Uterus (tissue), 4 donors: ENCODE data around the gene PIP5K1C. TPM values are rescaled to one million over a fixed set of nuclear protein-coding genes. Genes with fewer than 3 reads are reported as not detected.

Experiments used
- DNase-seq, 2 donors: peaks; one replicate each; pipeline ENCODE4 v3.0.0-alpha.2; 2019 to 2020
- H3K27ac ChIP-seq, 2 donors: fragments of 200-600 bp; sonication (generic); 1 replicate in 1 of 2; 2 replicates in 1 of 2; pipeline ENCODE4 v1.5.1; 2016 to 2018
- H3K27me3 ChIP-seq, 2 donors: fragments of 200-600 bp; sonication (generic); one replicate each; pipeline ENCODE4 v1.5.1; 2018 to 2019; ENCODE audit warnings: control low read depth in 1 of 2
- H3K36me3 ChIP-seq, 2 donors: fragments of 200-600 bp; sonication (generic); one replicate each; pipeline ENCODE4 v1.5.1; 2019; ENCODE audit warnings: control low read depth in 1 of 2
- H3K4me1 ChIP-seq, 2 donors: fragments of 200-600 bp; sonication (generic); one replicate each; pipeline ENCODE4 v1.5.1; 2018 to 2019; ENCODE audit warnings: control low read depth in 1 of 2
- H3K4me3 ChIP-seq, 2 donors: fragments of 200-600 bp; sonication (generic); 1 replicate in 1 of 2; 2 replicates in 1 of 2; pipeline ENCODE4 v1.5.1; 2018 to 2019; ENCODE audit warnings: mild to moderate bottlenecking in 1 of 2
- H3K9me3 ChIP-seq, 2 donors: fragments of 200-600 bp; sonication (generic); one replicate each; pipeline ENCODE4 v1.5.1; 2019; ENCODE audit warnings: control low read depth in 1 of 2
- POLR2A ChIP-seq, 2 donors: fragments of 450-650 bp; IDR thresholded peaks; one replicate each; pipeline ENCODE4 v1.6.1; 2016; ENCODE audit warnings: antibody characterized with exemption in 2 of 2, mild to moderate bottlenecking in 1 of 2, moderate library complexity in 1 of 2
- intact Hi-C: fragments of 100-400 bp; cut with DNase I; formaldehyde crosslinking; loops from one replicate; pipeline ENCODE4 v1.15.1; 2023; ENCODE audit warnings: low total_unique reads
- total RNA-seq, 4 donors: library from RNA; depleted of rRNA in 3 of 4; stranded (reverse); fragments of >200 nt in 3 of 4; gene quantifications; one replicate each; pipeline versions ENCODE4 v1.1.0 to v1.2.4, GENCODE V29; 2014 to 2023
- TF ChIP-seq, protein P1 (sequence below), 4 experiments: fragments of 200-600 bp in 2 of 4; fragments of 450-650 bp in 2 of 4; sonication (generic) in 2 of 4; IDR thresholded peaks; one replicate each; pipeline ENCODE4 v1.5.1; 2016 to 2019; ENCODE audit warnings: antibody characterized with exemption in 4 of 4, mild to moderate bottlenecking in 2 of 4, moderate library complexity in 1 of 4
- donor health status: DM: yes; HTN: yes; CAD: no.

Gene PIP5K1C
- total RNA-seq, 4 donors from 2014 or later, result 6.2 to 77.5 (median 33.2) TPM

DNA sequence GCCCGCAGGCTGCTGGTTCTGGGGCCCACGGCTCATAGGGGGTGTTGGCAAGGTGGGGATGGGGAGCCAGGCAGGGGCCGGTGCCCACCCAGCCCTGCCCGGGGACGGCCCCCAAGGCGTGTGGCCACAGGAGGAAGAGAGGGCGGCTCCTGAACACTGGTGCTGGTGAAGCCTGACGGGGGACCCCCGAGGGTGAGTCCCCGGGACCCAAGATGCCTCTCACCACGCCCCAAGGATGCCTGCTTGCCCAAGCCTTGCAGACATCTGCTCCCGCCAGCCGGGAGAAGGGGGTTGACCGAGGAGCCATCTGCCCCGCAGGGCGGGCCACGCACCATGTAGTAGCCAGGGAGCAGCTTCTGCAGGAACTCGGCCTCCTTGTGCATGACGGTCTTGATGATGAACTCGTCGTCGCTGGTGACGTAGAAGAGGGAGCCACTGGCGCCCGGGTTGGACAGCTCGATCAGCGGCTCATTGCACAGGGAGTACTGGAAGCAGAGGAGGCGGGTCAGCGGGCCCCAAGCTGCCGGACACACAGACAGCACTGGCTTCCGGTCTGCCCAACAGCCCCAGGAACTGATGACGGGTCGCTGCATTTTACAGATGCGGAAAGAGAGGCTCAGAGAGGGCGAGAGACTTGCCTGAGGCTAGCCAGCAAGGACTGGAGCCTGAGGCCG is 44.1 kb downstream of the PIP5K1C start:
- Histone ChIP-seq H3K4me3 (no peak overlapping the region), H3K9me3 (no peaks in the 10 kb centered on the region), H3K27ac (peak overlapping the region in 1 of 2 donors; percentile 51), H3K27me3 (no peaks in the 10 kb centered on the region), H3K4me1 (no peaks in the 10 kb centered on the region), H3K36me3 (no peaks in the 10 kb centered on the region)
- TF ChIP-seq, protein P1, sequence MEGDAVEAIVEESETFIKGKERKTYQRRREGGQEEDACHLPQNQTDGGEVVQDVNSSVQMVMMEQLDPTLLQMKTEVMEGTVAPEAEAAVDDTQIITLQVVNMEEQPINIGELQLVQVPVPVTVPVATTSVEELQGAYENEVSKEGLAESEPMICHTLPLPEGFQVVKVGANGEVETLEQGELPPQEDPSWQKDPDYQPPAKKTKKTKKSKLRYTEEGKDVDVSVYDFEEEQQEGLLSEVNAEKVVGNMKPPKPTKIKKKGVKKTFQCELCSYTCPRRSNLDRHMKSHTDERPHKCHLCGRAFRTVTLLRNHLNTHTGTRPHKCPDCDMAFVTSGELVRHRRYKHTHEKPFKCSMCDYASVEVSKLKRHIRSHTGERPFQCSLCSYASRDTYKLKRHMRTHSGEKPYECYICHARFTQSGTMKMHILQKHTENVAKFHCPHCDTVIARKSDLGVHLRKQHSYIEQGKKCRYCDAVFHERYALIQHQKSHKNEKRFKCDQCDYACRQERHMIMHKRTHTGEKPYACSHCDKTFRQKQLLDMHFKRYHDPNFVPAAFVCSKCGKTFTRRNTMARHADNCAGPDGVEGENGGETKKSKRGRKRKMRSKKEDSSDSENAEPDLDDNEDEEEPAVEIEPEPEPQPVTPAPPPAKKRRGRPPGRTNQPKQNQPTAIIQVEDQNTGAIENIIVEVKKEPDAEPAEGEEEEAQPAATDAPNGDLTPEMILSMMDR (IDR thresholded peaks at IDR 0.05), result no peak
- TF ChIP-seq POLR2A (IDR thresholded peaks at IDR 0.05), result no peak
- intact Hi-C loops, result no loop called here
- no peak for DNase-seq

DNA sequence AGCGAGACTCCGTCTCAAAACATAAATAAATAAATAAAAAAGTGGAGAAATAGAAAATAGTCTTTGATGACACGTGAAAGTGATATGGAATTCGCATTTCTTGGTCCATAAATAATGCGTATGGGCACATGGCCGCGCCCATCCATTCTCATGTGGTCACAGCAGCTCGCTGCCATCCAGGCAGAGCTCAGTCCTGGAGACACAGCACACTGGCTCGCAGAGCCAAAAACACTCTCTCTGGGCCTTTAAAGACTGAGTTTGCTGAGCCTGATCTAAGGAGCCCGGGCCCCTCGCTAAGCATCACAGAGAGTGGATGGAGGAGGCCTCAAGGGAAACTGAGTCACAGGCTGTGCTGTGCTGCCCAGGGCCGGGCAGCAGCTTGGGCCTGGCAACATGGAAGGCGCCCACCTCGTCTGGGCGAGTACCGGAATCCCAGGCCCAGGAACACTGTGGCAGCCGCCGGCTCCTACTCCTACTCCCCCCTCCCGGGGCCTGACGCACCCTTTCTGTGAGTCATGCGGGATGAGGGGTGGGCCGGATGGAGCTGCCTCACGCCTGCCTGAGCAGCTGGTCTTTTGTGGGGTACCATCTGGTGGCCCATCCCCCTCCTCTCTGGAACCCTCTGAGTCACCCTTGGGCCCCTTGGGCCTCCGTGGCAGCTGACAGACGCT is 44.7 kb downstream of the PIP5K1C start:
- peak; percentile 62 to 75 for DNase-seq
- intact Hi-C loops, result no loop called here
- H3K4me3 ChIP-seq, result no peak overlapping the region

DNA sequence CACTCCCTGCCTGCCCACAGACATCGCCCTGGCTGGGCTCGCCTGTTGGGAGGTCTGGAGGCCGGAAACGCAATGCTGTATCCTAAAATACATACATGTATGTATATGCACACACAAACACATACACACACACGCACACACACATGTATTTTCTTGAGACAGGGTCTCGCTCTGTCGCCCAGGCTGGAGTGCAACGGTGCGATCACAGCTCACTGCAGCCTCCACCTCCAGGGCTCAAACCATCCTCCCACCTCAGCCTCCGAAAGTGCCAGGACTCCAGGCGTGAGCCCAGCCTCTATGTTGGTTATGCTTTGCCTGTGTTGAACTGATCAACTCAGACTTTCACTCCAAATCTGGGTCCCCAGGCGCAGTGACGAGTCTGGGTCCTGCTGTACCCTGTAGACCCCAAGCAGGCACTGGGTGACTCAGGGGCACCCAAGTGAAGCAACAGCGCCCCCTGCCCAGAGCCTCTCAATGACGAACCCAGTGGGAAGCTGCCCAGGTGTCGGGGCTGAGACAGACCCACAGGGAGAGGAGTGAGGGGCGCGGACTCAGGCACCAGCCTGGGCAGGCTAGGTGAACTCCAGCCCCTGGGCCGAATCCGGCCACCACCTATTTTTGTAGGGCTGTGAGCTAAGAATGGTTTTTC is 46.3 kb downstream of the PIP5K1C start:
- H3K4me1 ChIP-seq, result no peaks in the 10 kb centered on the region
- H3K9me3 ChIP-seq, result no peaks in the 10 kb centered on the region
- H3K4me3 ChIP-seq, result no peak overlapping the region
- H3K36me3 ChIP-seq, result no peaks in the 10 kb centered on the region
- TF ChIP-seq POLR2A (IDR thresholded peaks at IDR 0.05), result no peak
- TF ChIP-seq, protein P1 (IDR thresholded peaks at IDR 0.05), result no peak
- intact Hi-C loops, result no loop called here
- no peaks in the 10 kb centered on the region for H3K27me3 ChIP-seq
- no peak for DNase-seq
- no peak overlapping the region for H3K27ac ChIP-seq

More for the DNA sequence above, 44.7 kb downstream of the PIP5K1C start:
- Histone ChIP-seq H3K4me1 (no peaks in the 10 kb centered on the region), H3K27ac (peak overlapping the region in 1 of 2 donors; percentile 59), H3K27me3 (no peaks in the 10 kb centered on the region), H3K36me3 (no peaks in the 10 kb centered on the region), H3K9me3 (no peaks in the 10 kb centered on the region)
- TF ChIP-seq POLR2A (IDR thresholded peaks at IDR 0.05), result no peak
- TF ChIP-seq, protein P1 (IDR thresholded peaks at IDR 0.05), result no peak

DNA sequence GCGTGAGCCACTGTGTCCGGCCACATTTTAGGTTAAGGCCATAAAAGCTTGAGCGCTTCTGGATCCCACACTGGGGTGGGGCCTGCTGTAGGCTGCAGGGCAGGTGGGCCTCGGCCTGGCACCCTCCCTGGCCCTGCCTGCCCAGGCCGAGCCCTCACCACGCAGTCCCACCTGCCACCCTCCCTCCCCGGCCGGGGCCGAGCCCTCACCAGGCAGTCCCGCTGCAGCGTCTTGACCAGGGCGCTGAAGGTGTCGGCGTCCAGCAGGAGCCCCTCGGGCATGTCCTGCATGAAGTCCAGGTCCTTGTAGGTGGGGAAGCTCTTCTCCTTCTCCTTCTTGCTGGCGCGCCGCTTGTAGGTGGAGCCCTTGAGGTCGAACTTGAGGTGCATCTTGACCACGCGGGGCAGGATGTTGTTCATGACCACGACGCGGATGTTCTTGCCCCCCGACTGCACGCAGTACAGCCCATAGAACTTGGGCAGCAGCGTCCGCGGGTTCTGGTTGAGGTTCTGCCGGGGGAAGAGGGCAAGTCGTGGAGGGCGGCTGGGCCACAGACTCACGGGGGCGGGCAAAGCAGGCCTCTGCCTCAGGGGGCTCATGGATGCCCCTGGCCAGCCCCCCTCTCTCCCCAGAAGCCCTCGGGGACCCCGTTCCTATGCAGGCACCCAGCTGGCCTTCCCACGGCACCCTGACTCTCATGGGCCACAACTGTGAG is 47.0 kb downstream of the PIP5K1C start:
- no peaks in the 10 kb centered on the region for H3K27me3 ChIP-seq
- no peaks in the 10 kb centered on the region for H3K4me1 ChIP-seq
- no peaks in the 10 kb centered on the region for H3K9me3 ChIP-seq
- no peak overlapping the region for H3K27ac ChIP-seq
- TF ChIP-seq POLR2A (IDR thresholded peaks at IDR 0.05), result no peak
- TF ChIP-seq, protein P1 (IDR thresholded peaks at IDR 0.05), result no peak
- intact Hi-C loops, result no loop called here
- no peak overlapping the region for H3K4me3 ChIP-seq
- H3K36me3 ChIP-seq, result no peaks in the 10 kb centered on the region
- no peak for DNase-seq
